BJ (cell line): ENCODE data around the gene PPM1M. TPM values are rescaled to one million over a fixed set of nuclear protein-coding genes. Genes with fewer than 3 reads are reported as not detected.
A peak's percentile ranks its signal among the peaks of the same experiment; 100 is the strongest.

Source experiments
- CTCF ChIA-PET: fragments of 350-600 bp; formaldehyde crosslinking; extraction: SDS; loops from one replicate; lab custom pipeline; 2021; ENCODE audit warnings: antibody characterized with exemption, inconsistent platforms; lab: Yijun Ruan, JAX
- POLR2A ChIA-PET: fragments of 300-600 bp; sonication (Branson Sonifier 250); formaldehyde crosslinking; extraction: SDS; loops from one replicate; lab custom pipeline; 2021; ENCODE audit warnings: antibody characterized with exemption; lab: Charles Lee
- DNase-seq: peaks from one replicate; pipeline ENCODE4 v3.0.0-alpha.2; 2011; ENCODE audit warnings: low read depth
- H3K27me3 ChIP-seq: 2 replicates; pipeline ENCODE4 v1.6.0; 2011; ENCODE audit warnings: low read length; ENCODE audit not compliant: control insufficient read depth, insufficient read depth
- H3K36me3 ChIP-seq: 2 replicates; pipeline ENCODE4 v1.5.1; 2011; ENCODE audit warnings: low read length; ENCODE audit not compliant: control insufficient read depth, insufficient read depth
- H3K4me3 ChIP-seq: 2 replicates; pipeline ENCODE4 v1.5.1; 2011; ENCODE audit warnings: low read depth, mild to moderate bottlenecking, control low read depth, low read length
- CTCF ChIP-seq: IDR thresholded peaks from 2 replicates; pipeline ENCODE4 v1.5.1; 2011; ENCODE audit warnings: low read depth, mild to moderate bottlenecking, control low read depth, inconsistent platforms, low read length, moderate library complexity; ENCODE audit not compliant: insufficient read depth
- polyA plus RNA-seq: library from polyadenylated mRNA; depleted of rRNA; stranded (reverse); fragments of >200 nt; gene quantifications from 2 replicates; pipeline ENCODE4 v1.2.3, GENCODE V29; 2011

The PPM1M gene
- polyA plus RNA-seq, 1 experiment = 52.2 TPM

DNA sequence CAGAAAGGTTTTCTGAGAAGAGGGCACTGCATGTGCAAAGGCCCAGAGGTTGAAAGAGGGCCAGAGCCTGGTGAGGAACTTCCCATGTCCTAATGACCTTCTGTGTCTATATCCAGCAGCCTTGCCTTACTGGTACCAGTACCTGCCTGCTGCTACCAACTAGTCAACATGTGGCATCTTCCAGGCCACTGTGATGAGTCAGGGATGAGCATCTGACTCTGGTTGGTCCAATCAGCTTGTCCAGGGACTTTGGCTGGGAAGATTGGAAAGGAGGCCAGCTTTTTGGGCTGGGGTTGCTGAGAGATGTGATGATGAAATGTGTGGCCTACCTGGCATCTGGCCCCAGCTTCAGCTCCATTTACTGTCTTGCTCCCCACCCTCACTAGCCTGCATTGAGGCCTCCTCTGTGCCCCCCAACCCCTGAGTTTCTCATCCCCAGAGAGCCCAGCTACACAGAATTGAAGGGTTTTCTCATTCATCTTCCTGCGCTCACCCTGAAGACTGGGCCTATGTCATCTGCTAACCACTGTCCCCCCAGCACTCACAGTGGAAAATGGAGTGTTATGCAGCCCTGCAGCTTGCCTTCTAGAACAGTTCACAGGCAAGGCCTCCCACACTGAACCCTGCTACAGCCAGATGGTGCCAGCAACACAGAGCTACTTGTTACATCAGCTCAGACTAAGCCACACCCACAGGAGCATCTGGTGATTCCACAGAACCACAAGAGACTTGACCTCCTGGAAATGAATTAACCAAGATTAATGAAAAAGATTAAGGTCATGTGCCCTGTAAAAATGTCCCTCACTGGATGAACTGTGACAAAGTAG lies 5.3 kb upstream of the PPM1M start:
- H3K27me3 ChIP-seq = no peaks in the 10 kb centered on the region
- TF ChIP-seq CTCF = 0 out of 2 replicates have a peak, but pooled peaks have one; percentile 17
- peak; percentile 77 for DNase-seq
- H3K36me3 ChIP-seq = peaks cover 1% of the 10 kb centered on the region; the same call in 1 of the 2 replicates
- no peak overlapping the region for H3K4me3 ChIP-seq
- ChIA-PET CTCF (interaction anchor here (0.8 to 1.4 kb wide), 6 partner anchors 9 to 99 kb away, joined by 3 to 8 read pairs (median 6); partner anchors contain the start of gene WDR82), POLR2A (no interaction called here)

- Histone ChIP-seq H3K4me3 (no peak overlapping the region), H3K36me3 (no peaks in the 10 kb centered on the region; the same call in 1 of the 2 replicates), H3K27me3 (no peaks in the 10 kb centered on the region)
- no peak for DNase-seq
- POLR2A ChIA-PET = no interaction called here
- CTCF ChIA-PET = interaction anchor here (0.8 to 1.4 kb wide), 5 partner anchors 9 to 98 kb away, joined by 3 to 8 read pairs (median 7); no protein-coding TSS in a partner anchor
- no peak for TF ChIP-seq CTCF
Observed at GRCh38 chr3:52240886-52241370, 4.6 kb upstream of the PPM1M start.

GRCh38 chr3:52242039-52242438 lies 3.5 kb upstream of the PPM1M start:
- POLR2A ChIA-PET = no interaction called here
- Histone ChIP-seq H3K27me3 (no peaks in the 10 kb centered on the region), H3K4me3 (no peak overlapping the region), H3K36me3 (no peaks in the 10 kb centered on the region; the same call in 1 of the 2 replicates)
- no peak for DNase-seq
- TF ChIP-seq CTCF = no peak
- CTCF ChIA-PET = no interaction called here

- no peak for TF ChIP-seq CTCF
- no peaks in the 10 kb centered on the region for H3K27me3 ChIP-seq
- DNase-seq = no peak
- CTCF ChIA-PET = interaction anchor here (0.7 to 1.3 kb wide), 2 partner anchors 12 to 17 kb away, joined by 3 to 4 read pairs; no protein-coding TSS in a partner anchor
- H3K36me3 ChIP-seq = peaks cover 4% of the 10 kb centered on the region
- H3K4me3 ChIP-seq = no peak overlapping the region
- POLR2A ChIA-PET = no interaction called here
Observed at GRCh38 chr3:52243791-52244628, 1.5 kb upstream of the PPM1M start.
